ENCODE data around the gene HECW1.
A peak's percentile ranks its signal among the peaks of the same experiment; 100 is the strongest.
"Not testable (repeated sequence)": the region's sequence is repeated elsewhere in the genome, so short reads cannot be mapped to it uniquely, and the experiment has no call there.

HECW1 gene

DNA sequence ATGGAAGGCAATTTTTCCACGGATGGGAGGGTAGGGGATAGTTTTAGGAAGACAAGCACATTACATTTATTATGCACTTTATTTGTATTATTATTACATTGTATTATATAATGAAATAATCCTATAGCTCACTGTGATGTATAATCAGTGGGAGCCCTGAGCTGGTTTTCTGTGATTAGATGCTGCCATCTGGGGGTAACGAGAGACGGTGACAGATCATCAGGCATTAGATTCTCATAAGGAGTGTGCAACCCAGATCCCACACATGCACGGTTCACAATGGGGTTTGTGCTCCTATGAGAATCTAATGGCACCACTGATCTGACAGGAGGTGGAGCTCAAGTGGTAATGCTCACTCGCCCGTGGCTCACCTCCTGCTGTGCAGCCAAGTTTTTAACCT lies 366.6 kb downstream of the HECW1 start:
- DNase-seq = no peak

DNA sequence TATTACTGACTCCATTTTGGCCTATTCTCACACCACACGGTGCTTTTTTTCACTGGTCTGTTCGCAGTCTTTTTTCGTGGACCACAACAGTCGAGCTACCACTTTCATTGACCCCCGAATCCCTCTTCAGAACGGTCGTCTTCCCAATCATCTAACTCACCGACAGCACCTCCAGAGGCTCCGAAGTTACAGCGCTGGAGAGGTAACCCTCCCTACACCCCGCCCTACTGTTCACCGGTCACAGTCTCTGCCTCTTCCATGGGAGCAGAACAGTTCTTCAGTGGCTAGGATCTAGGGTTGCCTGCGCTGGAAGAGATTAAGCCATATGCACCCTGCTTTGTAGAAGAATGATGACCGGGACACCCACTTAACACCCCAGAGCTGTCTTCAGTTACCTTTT lies 367.1 kb downstream of the HECW1 start:
- DNase-seq = no peak

DNA sequence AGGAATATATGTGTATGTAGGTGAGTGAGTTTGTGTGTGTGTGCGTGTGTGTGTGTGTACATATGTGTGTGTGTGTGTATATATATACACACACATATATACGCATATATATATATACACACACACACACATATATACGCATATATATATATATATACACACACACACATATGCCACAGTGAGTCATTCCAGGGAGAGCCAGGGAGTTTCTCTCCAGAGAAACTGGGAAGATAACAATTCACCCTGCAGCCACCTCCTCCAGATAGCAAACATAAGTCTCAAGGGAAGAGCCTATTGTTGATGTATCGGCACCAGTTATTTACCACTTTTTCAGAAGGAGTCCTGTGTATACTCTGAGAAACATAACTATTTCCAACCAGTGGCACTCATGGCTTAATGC lies 368.1 kb downstream of the HECW1 start:
- DNase-seq = no peak

DNA sequence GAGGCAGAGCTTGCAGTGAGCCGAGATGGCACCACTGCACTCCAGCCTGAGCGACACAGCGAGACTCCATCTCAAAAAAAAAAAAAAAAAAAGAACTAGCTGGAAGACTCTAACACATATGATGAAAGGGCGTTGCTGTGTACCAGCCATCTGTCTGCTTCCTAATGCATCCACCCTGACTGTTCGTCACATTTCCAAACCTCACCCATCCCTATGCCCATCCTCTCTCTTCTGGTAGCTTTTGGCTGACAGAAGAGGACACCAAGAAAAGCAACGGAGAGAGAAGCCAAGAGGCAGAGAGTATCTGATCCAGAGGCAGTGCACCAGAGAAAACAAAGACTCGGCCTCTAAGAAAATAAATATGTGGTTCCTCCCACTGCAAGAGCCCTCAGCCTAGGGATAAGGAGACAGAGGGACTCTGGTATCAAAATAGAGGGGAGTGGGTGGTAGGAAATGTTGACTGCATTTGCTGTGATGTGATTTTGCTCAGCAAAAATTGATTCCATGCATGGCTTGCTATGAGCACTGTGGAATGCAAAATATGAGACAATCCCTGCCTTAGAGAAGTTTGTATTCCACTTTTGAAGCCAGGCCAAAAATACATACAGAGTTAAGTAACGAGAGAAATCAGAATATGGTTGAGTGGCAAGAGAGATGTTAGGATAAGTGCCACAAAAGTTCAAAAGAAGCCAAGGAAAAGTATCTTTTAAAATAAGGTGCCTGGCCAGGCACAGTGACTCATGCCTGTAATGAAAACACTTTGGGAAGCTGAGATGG lies 369.6 kb downstream of the HECW1 start:
- no peak for DNase-seq

- DNase-seq = no peak
Observed at GRCh38 chr7:43482679-43483252, 370.3 kb downstream of the HECW1 start.

DNA sequence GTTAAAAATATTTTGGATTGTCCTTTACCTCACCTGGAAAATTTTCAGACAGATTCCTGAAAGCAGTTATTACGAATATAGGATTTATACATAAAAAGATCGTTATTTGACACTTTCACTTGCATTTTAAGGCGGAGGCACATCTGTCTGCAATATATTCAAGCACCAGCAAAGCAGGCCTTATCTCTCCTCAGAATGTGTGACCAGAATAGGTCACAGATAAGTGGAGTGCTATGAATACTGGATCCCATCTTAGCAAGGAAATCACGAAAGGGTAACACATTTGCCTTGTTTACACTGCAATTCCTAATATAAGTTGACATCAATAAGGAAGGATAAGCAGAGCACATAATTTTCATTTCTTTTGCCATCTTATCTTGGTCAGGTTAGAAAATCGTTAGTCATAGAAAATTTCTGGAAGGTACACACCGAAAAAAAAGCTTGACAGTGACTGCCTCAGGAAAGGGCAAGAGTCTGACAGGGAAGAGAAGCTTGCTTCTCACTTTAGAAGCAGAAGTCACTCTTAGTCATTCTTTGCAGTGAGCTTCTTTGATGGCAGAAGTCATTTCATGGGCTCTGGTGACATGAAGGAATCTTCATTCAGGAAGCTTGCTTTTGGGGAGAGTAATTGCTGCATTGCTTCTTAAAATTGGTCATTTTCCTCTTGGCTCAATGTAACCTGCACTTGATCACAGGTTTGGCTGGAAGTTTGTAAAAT lies 372.4 kb downstream of the HECW1 start:
- DNase-seq = peak; percentile 41

- no peak for DNase-seq
Observed at GRCh38 chr7:43485580-43485979, 373.1 kb downstream of the HECW1 start.

GRCh38 chr7:43486008-43486407 lies 373.6 kb downstream of the HECW1 start:
- not testable (repeated sequence) for DNase-seq

DNA sequence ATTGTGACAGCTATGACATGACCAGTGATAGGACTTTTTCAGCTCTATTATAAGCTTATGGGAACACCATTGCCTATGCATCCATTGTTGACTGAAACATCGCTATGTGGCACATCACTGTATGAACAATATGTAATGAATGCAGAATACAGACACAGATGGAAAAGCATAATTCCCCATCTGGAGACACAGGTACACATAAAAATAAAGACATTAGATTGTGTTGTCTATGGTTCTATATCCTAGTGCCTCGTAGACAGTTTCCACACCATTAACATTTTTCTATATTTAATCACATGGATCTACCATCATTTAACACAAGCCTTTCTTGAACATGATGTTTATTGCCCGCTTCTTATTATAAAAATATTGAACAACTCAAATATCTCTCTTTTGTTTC lies 374.2 kb downstream of the HECW1 start:
- DNase-seq = no peak

GRCh38 chr7:43487731-43488073 lies 375.3 kb downstream of the HECW1 start:
- no peak for DNase-seq

DNA sequence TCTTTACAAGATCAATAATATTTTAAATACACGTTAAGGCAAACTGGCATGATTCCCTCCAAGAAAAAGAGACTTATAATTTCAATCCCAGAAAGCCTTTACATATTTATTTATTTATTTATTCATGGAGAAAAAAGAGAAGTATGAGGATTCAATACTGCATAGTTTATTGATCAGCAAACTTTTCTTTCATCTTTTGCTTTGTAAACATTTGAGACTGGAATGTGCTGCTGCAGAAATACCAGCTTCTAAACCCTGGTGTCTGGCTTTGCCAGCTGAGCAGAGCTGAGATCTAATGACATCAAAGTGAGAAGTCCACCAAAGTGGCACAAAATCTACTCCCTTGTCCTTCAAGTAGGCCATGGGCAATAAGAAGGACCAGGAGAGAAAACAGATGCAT lies 376.8 kb downstream of the HECW1 start:
- DNase-seq = no peak

- no peak for DNase-seq
Observed at GRCh38 chr7:43490016-43490415, 377.6 kb downstream of the HECW1 start.

- no peak for DNase-seq
Observed at GRCh38 chr7:43491123-43491522, 378.7 kb downstream of the HECW1 start.

- no peak for DNase-seq
Observed at GRCh38 chr7:43491984-43492383, 379.5 kb downstream of the HECW1 start.

GRCh38 chr7:43492896-43493295 lies 380.4 kb downstream of the HECW1 start:
- DNase-seq = no peak

DNA sequence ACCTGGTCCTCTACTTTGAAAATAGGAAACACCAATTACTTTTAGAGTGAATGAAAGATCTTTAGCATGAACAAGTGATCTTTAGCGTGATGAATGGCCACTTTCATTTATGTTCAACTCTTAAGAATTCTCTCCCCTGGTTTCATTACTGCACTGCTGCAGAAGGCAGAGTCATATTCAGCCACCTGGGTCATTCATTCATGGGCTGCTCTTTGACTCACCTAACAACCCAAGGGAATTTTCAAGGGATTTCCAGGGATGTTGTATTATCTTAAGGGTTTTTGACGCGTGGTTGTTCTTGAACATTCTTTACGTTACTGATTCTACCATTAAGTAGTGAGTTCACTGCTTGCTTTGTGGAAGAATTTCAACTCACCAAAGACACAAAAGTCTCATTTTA lies 383.1 kb downstream of the HECW1 start:
- DNase-seq = no peak

DNA sequence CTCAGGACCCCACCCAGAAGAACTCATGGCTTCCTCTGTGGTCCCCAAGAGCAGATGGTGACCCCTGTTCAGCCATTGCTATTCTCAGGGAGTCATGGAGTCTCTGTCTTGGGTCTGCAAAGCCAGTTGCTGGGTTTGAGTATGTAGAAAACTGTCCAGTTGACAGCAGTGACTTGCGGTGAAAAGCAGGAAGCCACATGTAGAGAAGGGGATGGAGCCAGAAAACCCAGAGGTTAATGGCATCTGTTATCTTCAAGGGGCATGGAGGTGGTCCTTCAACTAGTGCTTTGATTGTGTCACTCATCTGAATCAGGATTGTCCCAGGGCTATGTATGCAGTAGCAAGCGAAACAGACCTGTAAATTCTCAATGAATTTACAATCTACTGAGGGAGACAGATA lies 384.1 kb downstream of the HECW1 start:
- DNase-seq = no peak

DNA sequence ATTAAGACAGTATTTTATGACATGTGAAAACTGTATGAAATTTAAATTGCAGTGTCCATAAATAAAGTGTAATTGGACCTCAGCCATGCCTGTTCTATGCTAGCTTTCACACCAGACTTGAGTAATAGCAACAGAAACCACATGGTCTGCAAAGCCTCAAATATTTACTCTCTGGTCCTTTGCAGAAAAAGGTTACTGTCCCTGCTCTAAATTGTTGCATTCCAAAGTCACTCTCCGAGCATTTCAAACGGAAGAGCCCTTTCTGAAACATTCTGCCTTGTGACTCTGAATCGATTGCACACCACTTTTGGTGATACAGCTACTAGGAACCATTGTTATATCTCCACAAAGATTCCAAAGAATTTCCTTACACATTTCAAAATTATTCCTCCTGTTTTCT lies 389.4 kb downstream of the HECW1 start:
- DNase-seq = no peak

DNA sequence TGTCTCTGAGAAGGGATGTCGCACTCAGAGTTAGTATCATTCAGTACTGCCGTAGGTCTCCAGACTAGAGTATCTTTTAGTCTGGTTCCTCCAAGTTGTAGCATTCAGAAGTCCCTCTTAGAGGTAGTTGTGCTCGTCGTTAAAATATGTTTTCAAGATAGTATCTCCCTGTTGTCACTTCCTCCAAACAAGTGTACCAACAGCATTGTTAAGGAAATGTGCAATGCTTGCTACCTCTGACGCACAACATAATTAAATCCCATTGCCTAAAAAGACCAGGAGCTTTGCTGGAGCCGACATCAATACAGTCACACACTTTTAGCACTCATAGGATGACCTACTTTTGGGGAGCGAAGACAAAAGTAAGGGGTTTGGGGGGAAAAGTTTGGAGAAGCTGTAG lies 390.5 kb downstream of the HECW1 start:
- DNase-seq = no peak

DNA sequence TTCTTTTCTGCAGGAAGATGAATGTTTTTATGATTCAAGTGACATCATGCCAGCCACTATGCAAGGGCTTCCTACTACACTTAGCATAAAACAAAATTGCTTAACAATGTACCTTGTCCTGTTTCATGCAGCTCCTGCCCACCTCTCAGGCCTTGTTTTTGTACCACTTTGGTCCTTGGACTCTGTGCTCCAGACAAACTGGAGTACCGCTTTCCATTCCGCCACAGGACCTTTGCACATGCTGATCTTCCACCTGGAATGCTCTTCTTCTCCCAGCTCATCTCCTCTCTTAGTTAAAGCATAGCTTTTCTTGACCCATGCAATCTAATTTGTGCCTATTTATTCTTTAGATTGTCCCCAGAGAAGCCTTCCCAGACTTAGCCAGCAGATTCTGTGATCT lies 393.0 kb downstream of the HECW1 start:
- DNase-seq = no peak

DNA sequence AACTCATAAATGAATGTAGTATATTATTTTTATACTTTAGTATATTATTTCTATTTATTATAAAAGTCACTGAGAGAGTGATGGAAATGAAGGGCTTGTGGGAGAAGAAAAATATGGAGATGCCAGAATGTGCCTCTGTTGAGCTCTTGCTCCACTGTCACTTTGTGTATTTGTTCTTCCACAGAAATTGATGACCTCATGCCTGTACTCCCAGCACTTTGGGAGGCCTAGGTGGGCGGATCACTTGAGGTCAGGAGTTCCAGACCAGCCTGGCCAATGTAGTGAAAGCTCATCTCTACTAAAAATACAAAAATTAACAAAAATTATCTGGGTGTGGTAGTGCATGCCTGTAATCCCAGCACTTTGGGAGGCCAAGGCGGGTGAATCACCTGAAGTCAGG lies 394.0 kb downstream of the HECW1 start:
- DNase-seq = no peak

GRCh38 chr7:43508461-43508860 lies 396.0 kb downstream of the HECW1 start:
- DNase-seq = no peak

DNA sequence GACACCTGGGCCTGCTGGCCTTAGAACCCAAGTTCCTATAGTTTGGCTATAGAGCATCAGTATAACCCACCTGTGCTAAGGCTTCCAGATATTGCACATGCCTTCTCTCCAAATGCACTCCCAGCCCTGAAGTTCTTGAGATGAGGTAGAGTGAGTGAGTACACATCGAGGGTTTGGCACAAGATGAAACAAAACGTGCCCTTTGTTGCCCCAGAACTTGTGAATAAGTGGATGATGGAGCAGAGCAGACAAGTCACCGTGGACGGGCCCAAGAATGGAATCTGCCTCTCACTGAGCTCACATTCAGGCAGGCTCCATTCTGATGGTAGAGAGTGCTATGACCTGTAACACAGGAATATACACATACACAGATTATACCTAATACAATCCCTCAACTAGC lies 397.5 kb downstream of the HECW1 start:
- DNase-seq = no peak

DNA sequence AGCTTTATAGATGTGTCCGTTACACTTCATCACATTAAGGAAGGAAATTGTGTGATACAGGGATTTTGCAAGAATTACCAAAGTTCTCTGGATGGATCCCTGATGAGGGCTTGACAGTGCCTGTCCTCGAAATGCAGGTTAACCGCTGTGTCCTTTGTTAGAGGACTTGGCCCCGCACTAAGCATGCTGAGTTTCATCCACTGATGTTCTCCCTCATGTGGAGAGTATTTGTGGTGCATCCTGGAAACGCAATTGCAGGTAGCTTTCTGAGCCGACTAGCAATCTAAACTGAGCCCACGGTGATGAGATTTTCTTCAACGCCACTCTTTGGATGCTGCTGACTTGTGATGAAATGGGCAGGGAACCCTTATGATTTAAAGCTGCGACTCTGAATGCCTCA lies 398.6 kb downstream of the HECW1 start:
- DNase-seq = no peak
